Measurements from ENCODE around the gene KRAS. TPM values are rescaled to one million over a fixed set of nuclear protein-coding genes. Genes with fewer than 3 reads are reported as not detected.

The KRAS gene
- total and polyA plus RNA-seq, 2 experiments from 2014 or later: 14.2 to 44.6 TPM

DNA sequence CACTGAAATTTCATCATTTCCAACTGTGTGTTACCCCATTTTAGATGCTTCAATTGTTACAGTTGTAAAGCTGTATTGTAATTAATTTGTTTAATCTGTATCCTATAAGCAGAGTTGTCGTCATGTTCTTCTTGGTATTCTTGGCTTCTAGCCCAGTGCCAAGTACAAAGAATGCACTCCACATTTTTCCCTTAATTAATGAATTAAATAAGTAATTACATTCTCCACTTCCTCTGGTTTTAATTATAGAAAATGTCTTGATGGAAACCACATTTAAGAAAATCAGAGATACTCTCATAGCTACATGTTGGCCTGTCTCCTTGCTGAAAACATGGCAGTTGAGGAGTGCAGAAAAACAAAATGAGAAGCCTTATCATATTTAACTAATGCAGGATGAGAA lies 56.5 kb downstream of the KRAS start:
- Histone ChIP-seq H4K20me1 (ENCODE audit: insufficient read depth) (no peaks in the 10 kb centered on the region), H3K79me2 (ENCODE audit: insufficient read depth) (peaks cover 17% of the 10 kb centered on the region), H3K4me1 (ENCODE audit: insufficient read depth) (peaks cover 5% of the 10 kb centered on the region; the same call in 1 of the 2 replicates), H3F3A (ENCODE audit: insufficient read depth) (peaks cover 12% of the 10 kb centered on the region; the same call in 1 of the 2 replicates), H3K36me3 (ENCODE audit: low read depth) (no peaks in the 10 kb centered on the region), H3K27me3 (replicated peaks; ENCODE audit: insufficient read depth) (no peaks in the 10 kb centered on the region), H3K9me3 (ENCODE audit: low read depth) (no peaks in the 10 kb centered on the region), H3K4me3 (peak overlapping the region; percentile 86), H3K27ac (peak overlapping the region; percentile 85), H3K9ac (peak overlapping the region; percentile 88), H3K4me2 (ENCODE audit: unreplicated experiment) (peak overlapping the region; percentile 91), H3K9me2 (ENCODE audit: insufficient read depth) (no peaks in the 10 kb centered on the region), H2AFZ (peak overlapping the region; percentile 96)
- in situ Hi-C loops (cut with MboI): no loop called here
- peak; percentile 45 for DNase-seq
- TF ChIP-seq EZH2 (IDR thresholded peaks at IDR 0.05; ENCODE audit: insufficient read depth, poor library complexity, severe bottlenecking) (no peak), EZH2phosphoT487 (IDR thresholded peaks at IDR 0.05; ENCODE audit: insufficient read depth, low read depth) (no peak)
- 2 to 5% methylated on average over 1 of the region's 1 CpG for WGBS, 2 experiments (ENCODE audit: low coverage in 1 of 2, low lambda C conversion rate in 2 of 2, missing lambda C conversion rate in 2 of 2)

DNA sequence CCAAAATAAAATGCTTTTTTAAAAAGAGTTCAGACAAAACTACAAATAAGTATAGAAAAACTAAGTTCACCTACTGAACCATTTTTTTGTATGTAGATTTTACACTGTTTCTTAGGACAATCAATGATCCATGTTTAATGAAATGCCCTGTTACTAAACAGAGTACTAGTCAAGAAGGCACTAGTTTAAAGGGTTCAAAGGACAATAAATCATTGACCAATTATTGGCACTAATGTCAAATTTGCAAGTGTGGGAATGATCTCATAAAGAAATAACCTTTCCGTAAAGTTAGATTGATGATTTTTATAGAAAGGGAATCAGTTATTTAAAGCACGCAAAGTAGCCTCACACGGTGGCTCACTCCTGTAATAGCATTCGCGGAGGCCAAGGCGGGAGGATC lies 59.9 kb downstream of the KRAS start:
- no peak overlapping the region for H2AFZ ChIP-seq
- H3K36me3 ChIP-seq (ENCODE audit: low read depth): no peaks in the 10 kb centered on the region
- H3K9me2 ChIP-seq (ENCODE audit: insufficient read depth): no peaks in the 10 kb centered on the region
- in situ Hi-C loops (cut with MboI): no loop called here
- H3K4me3 ChIP-seq: no peak overlapping the region
- no peak overlapping the region for H3K9ac ChIP-seq
- no peaks in the 10 kb centered on the region for H3K9me3 ChIP-seq (ENCODE audit: low read depth)
- H3K4me2 ChIP-seq (ENCODE audit: unreplicated experiment): no peak overlapping the region
- H3F3A ChIP-seq (ENCODE audit: insufficient read depth): peaks cover 9% of the 10 kb centered on the region; the same call in 1 of the 2 replicates
- peaks cover 2% of the 10 kb centered on the region; the same call in 1 of the 2 replicates for H3K79me2 ChIP-seq (ENCODE audit: insufficient read depth)
- no peak for DNase-seq
- TF ChIP-seq EZH2 (IDR thresholded peaks at IDR 0.05; ENCODE audit: insufficient read depth, poor library complexity, severe bottlenecking) (no peak), EZH2phosphoT487 (IDR thresholded peaks at IDR 0.05; ENCODE audit: insufficient read depth, low read depth) (no peak)
- no peak overlapping the region for H3K27ac ChIP-seq
- H3K27me3 ChIP-seq (replicated peaks; ENCODE audit: insufficient read depth): no peaks in the 10 kb centered on the region
- WGBS, 2 experiments (ENCODE audit: low coverage in 1 of 2, low lambda C conversion rate in 2 of 2, missing lambda C conversion rate in 2 of 2): 94 to 95% methylated on average over 6 of the region's 6 CpGs
- peaks cover 5% of the 10 kb centered on the region for H3K4me1 ChIP-seq (ENCODE audit: insufficient read depth)
- H4K20me1 ChIP-seq (ENCODE audit: insufficient read depth): no peaks in the 10 kb centered on the region

DNA sequence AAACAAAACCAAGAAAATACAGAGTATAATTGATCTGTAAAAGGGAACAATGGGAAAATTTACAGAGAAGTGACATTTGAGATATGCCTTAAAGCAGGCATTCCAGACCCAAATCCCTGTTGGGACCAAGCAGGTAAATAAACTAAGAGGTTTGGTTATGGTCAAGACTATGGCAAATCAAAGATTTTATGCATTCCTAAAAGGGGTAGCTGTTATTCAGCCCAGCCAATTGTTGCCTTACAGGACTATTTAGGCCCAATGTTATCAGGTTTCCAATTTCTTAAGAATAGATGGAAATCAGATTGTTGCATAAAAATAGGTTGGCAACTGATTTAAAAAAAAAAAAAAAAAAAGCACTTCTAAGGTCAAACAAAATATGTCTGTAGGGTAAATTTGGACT lies 61.1 kb downstream of the KRAS start:
- no peaks in the 10 kb centered on the region for H3K9me3 ChIP-seq (ENCODE audit: low read depth)
- H3K4me1 ChIP-seq (ENCODE audit: insufficient read depth): peaks cover 5% of the 10 kb centered on the region
- no peaks in the 10 kb centered on the region for H4K20me1 ChIP-seq (ENCODE audit: insufficient read depth)
- H3K9ac ChIP-seq: no peak overlapping the region
- H3K27me3 ChIP-seq (replicated peaks; ENCODE audit: insufficient read depth): no peaks in the 10 kb centered on the region
- TF ChIP-seq EZH2phosphoT487 (IDR thresholded peaks at IDR 0.05; ENCODE audit: insufficient read depth, low read depth) (no peak), EZH2 (IDR thresholded peaks at IDR 0.05; ENCODE audit: insufficient read depth, poor library complexity, severe bottlenecking) (no peak)
- no peak overlapping the region for H3K27ac ChIP-seq
- no peaks in the 10 kb centered on the region for H3K9me2 ChIP-seq (ENCODE audit: insufficient read depth)
- H3K4me3 ChIP-seq: no peak overlapping the region
- no peak overlapping the region for H3K4me2 ChIP-seq (ENCODE audit: unreplicated experiment)
- H3K36me3 ChIP-seq (ENCODE audit: low read depth): no peaks in the 10 kb centered on the region
- H2AFZ ChIP-seq: no peak overlapping the region
- H3F3A ChIP-seq (ENCODE audit: insufficient read depth): 0 out of 2 replicates have a peak, but pooled peaks cover 5% of the 10 kb centered on the region
- no peaks in the 10 kb centered on the region for H3K79me2 ChIP-seq (ENCODE audit: insufficient read depth)
- in situ Hi-C loops (cut with MboI): no loop called here
- no peak for DNase-seq

DNA sequence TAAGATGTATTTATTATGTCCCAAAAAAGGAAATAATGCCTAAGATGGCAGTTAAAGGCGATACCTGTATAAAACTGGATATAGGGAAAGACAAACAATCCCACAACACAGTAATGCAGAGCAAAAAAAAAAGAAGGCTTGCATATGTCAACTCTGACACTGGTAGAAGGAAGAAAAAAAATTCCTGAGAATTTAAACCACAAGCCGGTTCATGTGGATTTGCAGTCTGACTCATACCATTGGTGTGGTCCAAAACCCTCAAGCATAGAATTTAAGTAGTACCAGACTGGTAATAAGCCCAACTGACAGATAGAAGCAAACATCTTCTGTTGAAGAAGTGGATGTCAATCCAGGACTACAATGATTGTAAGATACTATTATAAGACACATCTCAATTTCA lies 62.9 kb downstream of the KRAS start:
- no peak overlapping the region for H2AFZ ChIP-seq
- H3K4me1 ChIP-seq (ENCODE audit: insufficient read depth): peaks cover 5% of the 10 kb centered on the region
- no peaks in the 10 kb centered on the region for H3K36me3 ChIP-seq (ENCODE audit: low read depth)
- H3K9me2 ChIP-seq (ENCODE audit: insufficient read depth): no peaks in the 10 kb centered on the region
- no peaks in the 10 kb centered on the region for H3K79me2 ChIP-seq (ENCODE audit: insufficient read depth)
- TF ChIP-seq EZH2phosphoT487 (IDR thresholded peaks at IDR 0.05; ENCODE audit: insufficient read depth, low read depth) (no peak), EZH2 (IDR thresholded peaks at IDR 0.05; ENCODE audit: insufficient read depth, poor library complexity, severe bottlenecking) (no peak)
- 48% methylated on average over 2 of the region's 2 CpGs for whole genome bisulfite sequencing, 2 experiments (ENCODE audit: low coverage in 1 of 2, low lambda C conversion rate in 2 of 2, missing lambda C conversion rate in 2 of 2)
- no peak overlapping the region for H3K9ac ChIP-seq
- H3K9me3 ChIP-seq (ENCODE audit: low read depth): no peaks in the 10 kb centered on the region
- H3F3A ChIP-seq (ENCODE audit: insufficient read depth): 0 out of 2 replicates have a peak, but pooled peaks cover 5% of the 10 kb centered on the region
- H3K27ac ChIP-seq: no peak overlapping the region
- DNase-seq: peak; percentile 88
- in situ Hi-C loops (cut with MboI): no loop called here
- H3K27me3 ChIP-seq (replicated peaks; ENCODE audit: insufficient read depth): no peaks in the 10 kb centered on the region
- no peak overlapping the region for H3K4me2 ChIP-seq (ENCODE audit: unreplicated experiment)
- H4K20me1 ChIP-seq (ENCODE audit: insufficient read depth): no peaks in the 10 kb centered on the region
- H3K4me3 ChIP-seq: no peak overlapping the region

Measured in GM23248 (cell line).